Ovary (tissue), 9 donors: ENCODE data around the gene CNTNAP1. TPM values are rescaled to one million over a fixed set of nuclear protein-coding genes. Genes with fewer than 3 reads are reported as not detected.
A peak's percentile ranks its signal among the peaks of the same experiment; 100 is the strongest.

Source experiments
- DNase-seq, 5 donors: peaks; one replicate each; pipeline ENCODE4 v3.0.0-alpha.2; 2019 to 2020
- H3K27ac ChIP-seq, 2 donors: fragments of 200-600 bp; one replicate each; pipeline versions ENCODE4 v1.5.1 to v1.8.0; 2019 to 2022
- H3K27me3 ChIP-seq: fragments of 200-600 bp; one replicate; pipeline ENCODE4 v1.8.0; 2022
- H3K36me3 ChIP-seq: fragments of 200-600 bp; sonication (generic); one replicate; pipeline ENCODE4 v1.5.1; 2019
- H3K4me1 ChIP-seq: one replicate; pipeline ENCODE4 v1.8.1; 2013; ENCODE audit warnings: mild to moderate bottlenecking, moderate library complexity; ENCODE audit not compliant: insufficient read depth
- H3K4me3 ChIP-seq: fragments of 200-600 bp; sonication (generic); one replicate; pipeline ENCODE4 v1.5.1; 2017
- H3K9me3 ChIP-seq, 2 donors: fragments of 200-600 bp in 1 of 2; sonication (generic) in 1 of 2; one replicate each; pipeline versions ENCODE4 v1.5.1 to v1.8.1; 2013 to 2019; ENCODE audit warnings: mild to moderate bottlenecking in 1 of 2, moderate library complexity in 1 of 2
- CTCF ChIP-seq, 3 donors: fragments of 450-650 bp in 2 of 3; fragments of 200-600 bp in 1 of 3; IDR thresholded peaks; one replicate each; pipeline versions ENCODE4 v1.5.1 to v1.8.0; 2016 to 2022; ENCODE audit warnings: antibody characterized with exemption in 3 of 3, mild to moderate bottlenecking in 1 of 3
- EP300 ChIP-seq: sonication (generic); formaldehyde crosslinking; IDR thresholded peaks from one replicate; pipeline ENCODE4 v1.6.1; 2017; ENCODE audit warnings: antibody characterized with exemption
- POLR2A ChIP-seq: fragments of 450-650 bp; IDR thresholded peaks from one replicate; pipeline ENCODE4 v1.6.1; 2017; ENCODE audit warnings: antibody characterized with exemption, mild to moderate bottlenecking, moderate library complexity
- WGBS, 3 donors: extraction: QIAGEN DNeasy Blood & Tissue Kit in 1 of 3; methylation state at CpG; one replicate each; pipeline versions ENCODE4 v1.1.5 to v1.1.7; 2013 to 2017; 5-methylcytosine and 5-hydroxymethylcytosine counted together
- intact Hi-C, 4 donors: fragments of 100-400 bp; cut with DNase I; formaldehyde crosslinking; loops; one replicate each; pipeline versions ENCODE4 v1.11.0 to v1.15.1; 2022 to 2023
- polyA plus RNA-seq, 2 donors: library from polyadenylated mRNA; stranded (reverse); fragments of 200-250 nt in 1 of 2; fragments of 350-450 nt in 1 of 2; fragmentation: Illumina TruSeq in 1 of 2; extraction: RNeasy Lipid Tissue Mini Kit (QIAGEN cat#74804) in 1 of 2; gene quantifications; one replicate each; pipeline ENCODE4 v1.2.3, GENCODE V29; 2013 to 2014
- total RNA-seq, 7 donors: library from RNA; depleted of rRNA in 2 of 7; stranded (reverse); fragments of >200 nt in 2 of 7; fragmentation: NEBNext Ultra II Directional in 3 of 7; extraction: Animal tissue kit (Norgen Biotek cat#: 25700) in 3 of 7; gene quantifications; one replicate each; pipeline versions ENCODE4 v1.1.0 to v1.2.4, GENCODE V29; 2016 to 2023
- donor health status: DM: no; HTN: no; CAD: no; lungs with moderate emphysema.
- donor health status: DM: no; HTN: no; CAD: no.
- donor health status: Bipolar disorder and iron deficiency.
- donor health status: DM: yes; HTN: yes; CAD: no.
- donor health status: DM: no; HTN: no; CAD: no.
- donor health status: DM: yes; HTN: yes; CAD: no.

Gene CNTNAP1
- total and polyA plus RNA-seq, 9 donors: 3.7 to 41.4 (median 13.5) TPM

- DNase-seq: peak; percentile 84 to 92 (median 89)
- Histone ChIP-seq H3K9me3 (no peaks in the 10 kb centered on the region), H3K36me3 (no peaks in the 10 kb centered on the region), H3K27me3 (no peaks in the 10 kb centered on the region), H3K4me3 (peak overlapping the region; percentile 63), H3K27ac (peak overlapping the region; percentile 82 to 84), H3K4me1 (peaks cover 11% of the 10 kb centered on the region)
- intact Hi-C loops: no loop called here
- peak in 2 of 3 donors; percentile 25 to 39 for TF ChIP-seq CTCF (IDR thresholded peaks at IDR 0.05)
- TF ChIP-seq EP300: no peak
- WGBS, 3 donors: 10 to 15% (median 13%) methylated on average over 24 to 32 of the region's 32 CpGs
Observed at GRCh38 chr17:42673885-42674754, 8.2 kb upstream of the CNTNAP1 start.

GRCh38 chr17:42674755-42675347 is 7.5 kb upstream of the CNTNAP1 start:
- peak overlapping the region; percentile 82 to 84 for H3K27ac ChIP-seq
- TF ChIP-seq CTCF (IDR thresholded peaks at IDR 0.05): no peak
- no peak for TF ChIP-seq POLR2A
- no peak for TF ChIP-seq EP300
- H3K9me3 ChIP-seq: no peaks in the 10 kb centered on the region
- no peaks in the 10 kb centered on the region for H3K27me3 ChIP-seq
- peaks cover 16% of the 10 kb centered on the region for H3K4me1 ChIP-seq
- intact Hi-C loops: loop anchor here in 1 of 4 donors (5.0 kb wide), 1 partner anchor 68 kb away; the partner anchor contains the start of genes RETREG3 and TUBG1
- peak in 2 of 5 donors; percentile 64 to 67 for DNase-seq
- H3K36me3 ChIP-seq: no peaks in the 10 kb centered on the region
- H3K4me3 ChIP-seq: peak overlapping the region; percentile 63
- WGBS, 3 donors: 24 to 36% (median 32%) methylated on average over 9 of the region's 9 CpGs

- H3K4me1 ChIP-seq: peaks cover 18% of the 10 kb centered on the region
- DNase-seq: peak in 4 of 5 donors; percentile 63 to 83 (median 76)
- 0 to 2% (median 1%) methylated on average over 21 to 27 of the region's 27 CpGs for WGBS, 3 donors
Observed at GRCh38 chr17:42675348-42675964, 6.9 kb upstream of the CNTNAP1 start.

More at GRCh38 chr17:42675348-42675964, 6.9 kb upstream of the CNTNAP1 start:
- Histone ChIP-seq H3K27ac (peak overlapping the region; percentile 82 to 84), H3K27me3 (no peaks in the 10 kb centered on the region), H3K9me3 (no peaks in the 10 kb centered on the region), H3K36me3 (no peaks in the 10 kb centered on the region), H3K4me3 (peak overlapping the region; percentile 63)
- intact Hi-C loops: loop anchor here in 1 of 4 donors (5.0 kb wide), 1 partner anchor 68 kb away; the partner anchor contains the start of genes RETREG3 and TUBG1
- TF ChIP-seq EP300: no peak
- no peak for TF ChIP-seq CTCF (IDR thresholded peaks at IDR 0.05)
- TF ChIP-seq POLR2A: no peak
